PC-3 (cell line): ENCODE data around the gene PDF. TPM values are rescaled to one million over a fixed set of nuclear protein-coding genes. Genes with fewer than 3 reads are reported as not detected.

Source experiments
- ATAC-seq: fragments of 200-7000 bp; cut with Tn5 transposase; 2 replicates; pipeline ENCODE4 v1.9.1; 2020; ENCODE audit warnings: mild to moderate bottlenecking, moderate library complexity
- BruUV-seq: library from RNA; stranded (reverse); fragments of 400-500 nt; replicated peaks from 2 replicates; lab custom pipeline; 2021; lab: Mats Ljungman, UMichigan
- CTCF ChIA-PET: fragments of 300-600 bp; sonication (Branson Sonifier 250); formaldehyde crosslinking; loops from one replicate; lab custom pipeline; 2022; ENCODE audit warnings: antibody characterized with exemption; lab: Charles Lee
- POLR2A ChIA-PET: fragments of 300-600 bp; sonication (Branson Sonifier 250); formaldehyde crosslinking; loops from one replicate; lab custom pipeline; 2022; ENCODE audit warnings: antibody characterized with exemption; ENCODE audit not compliant: unreplicated experiment; lab: Charles Lee
- DNase-seq: peaks from one replicate; pipeline ENCODE4 v3.0.0-alpha.2; 2015
- H2AFZ ChIP-seq: fragments of 300-600 bp; sonication (generic); 2 replicates; pipeline ENCODE4 v1.6.0; 2016; ENCODE audit warnings: antibody characterized with exemption, low read length
- H3F3A ChIP-seq: fragments of 300-600 bp; sonication (generic); one replicate; pipeline ENCODE4 v1.6.0; 2017; ENCODE audit warnings: antibody characterized with exemption, low read length, control low read depth, mild to moderate bottlenecking; ENCODE audit not compliant: unreplicated experiment
- H3K27ac ChIP-seq: fragments of 300-600 bp; sonication (generic); 2 replicates; pipeline ENCODE4 v1.5.1; 2016; ENCODE audit warnings: mild to moderate bottlenecking, low read length
- H3K27me3 ChIP-seq: fragments of 300-600 bp; sonication (generic); 2 replicates; pipeline ENCODE4 v1.6.1; 2016; ENCODE audit warnings: low read length, mixed read lengths
- H3K36me3 ChIP-seq: fragments of 300-600 bp; sonication (generic); 2 replicates; pipeline ENCODE4 v1.6.1; 2016; ENCODE audit warnings: low read depth, mixed run types, low read length, mixed read lengths
- H3K4me1 ChIP-seq: fragments of 300-600 bp; sonication (generic); 2 replicates; pipeline ENCODE4 v1.5.1; 2016; ENCODE audit warnings: low read length; ENCODE audit not compliant: insufficient read depth
- H3K4me2 ChIP-seq: fragments of 300-600 bp; sonication (generic); 2 replicates; pipeline ENCODE4 v1.6.0; 2016; ENCODE audit warnings: low read length
- H3K4me3 ChIP-seq: fragments of 300-600 bp; sonication (generic); 2 replicates; pipeline ENCODE4 v1.5.1; 2016; ENCODE audit warnings: mild to moderate bottlenecking, low read length, mixed read lengths
- H3K79me2 ChIP-seq: fragments of 300-600 bp; sonication (generic); 2 replicates; pipeline ENCODE4 v1.6.1; 2017; ENCODE audit warnings: low read length, mixed read lengths
- H3K9ac ChIP-seq: fragments of 300-600 bp; sonication (generic); 2 replicates; pipeline ENCODE4 v1.6.0; 2016; ENCODE audit warnings: mild to moderate bottlenecking, low read length
- H3K9me2 ChIP-seq: fragments of 300-600 bp; sonication (generic); replicated peaks from 2 replicates; pipeline ENCODE4 v1.6.1; 2016; ENCODE audit warnings: mixed run types, low read length, mixed read lengths
- H3K9me3 ChIP-seq: fragments of 300-600 bp; sonication (generic); 2 replicates; pipeline ENCODE4 v1.6.1; 2016; ENCODE audit warnings: low read length, mixed read lengths
- H4K20me1 ChIP-seq: fragments of 300-600 bp; sonication (generic); 2 replicates; pipeline ENCODE4 v1.6.1; 2016; ENCODE audit warnings: low read length, mixed read lengths
- CTCF ChIP-seq: fragments of 300-600 bp; sonication (generic); conservative IDR thresholded peaks from 2 replicates; pipeline ENCODE4 v1.5.1; 2017; ENCODE audit warnings: antibody characterized with exemption, low read depth, mild to moderate bottlenecking, low read length
- EZH2 ChIP-seq: fragments of 300-600 bp; sonication (generic); IDR thresholded peaks from one replicate; pipeline ENCODE4 v1.6.1; 2017; ENCODE audit warnings: antibody characterized with exemption, mild to moderate bottlenecking, low read length; ENCODE audit not compliant: unreplicated experiment
- EZH2phosphoT487 ChIP-seq: fragments of 300-600 bp; sonication (generic); IDR thresholded peaks from 2 replicates; pipeline ENCODE4 v1.6.1; 2018; ENCODE audit warnings: mild to moderate bottlenecking, antibody characterized with exemption, low read length, borderline replicate concordance
- intact Hi-C: fragments of 100-400 bp; cut with micrococcal nuclease; formaldehyde crosslinking; loops from 2 replicates; pipeline ENCODE4 v1.9.0; 2023
- total RNA-seq: library from RNA; depleted of rRNA; stranded (reverse); fragments of >200 nt; gene quantifications from 2 replicates; pipeline ENCODE4 v1.2.3, GENCODE V29; 2014

PDF gene
- total RNA-seq, 1 experiment from 2014 or later, result 30.6 TPM

DNA sequence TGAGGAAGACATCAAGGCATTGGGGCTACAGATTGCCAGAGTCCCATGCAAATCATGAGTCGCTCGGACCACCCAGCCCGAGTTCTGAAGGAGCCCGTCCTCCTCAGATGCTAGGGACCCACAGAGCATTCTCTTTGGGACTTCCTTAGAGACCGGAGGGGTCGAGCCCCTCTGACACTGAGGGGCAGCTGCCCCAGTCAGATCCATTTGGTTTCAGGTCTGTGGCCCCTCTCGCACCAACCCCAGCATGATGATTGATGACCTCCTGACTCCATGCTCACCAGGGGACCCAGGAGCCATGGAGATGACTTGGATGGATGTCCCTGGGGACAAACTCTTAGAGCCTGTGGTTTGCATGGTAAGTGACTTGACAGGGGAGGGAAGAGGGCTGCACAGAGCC is 8.0 kb downstream of the PDF start:
- Histone ChIP-seq H4K20me1 (peaks cover 10% of the 10 kb centered on the region), H3K36me3 (peaks cover 26% of the 10 kb centered on the region), H3K79me2 (peaks cover 41% of the 10 kb centered on the region)

GRCh38 chr16:69321080-69321479 is 9.3 kb downstream of the PDF start:
- no peak for TF ChIP-seq EZH2
- no peak for TF ChIP-seq CTCF
- no peak for TF ChIP-seq EZH2phosphoT487
- H3K4me3 ChIP-seq, result no peak overlapping the region

More for the DNA sequence above, 8.0 kb downstream of the PDF start:
- BruUV-seq, result no TSS peak
- ATAC-seq, result no peak
- intact Hi-C loops, result no loop called here
- no peak for DNase-seq
- Histone ChIP-seq H3K9ac (no peak overlapping the region), H2AFZ (no peak overlapping the region), H3K27me3 (no peaks in the 10 kb centered on the region), H3K27ac (no peak overlapping the region), H3K9me3 (no peaks in the 10 kb centered on the region), H3K4me2 (no peak overlapping the region), H3K9me2 (no peaks in the 10 kb centered on the region), H3F3A (no peaks in the 10 kb centered on the region), H3K4me3 (no peak overlapping the region), H3K4me1 (peaks cover 13% of the 10 kb centered on the region)
- TF ChIP-seq EZH2, result no peak
- TF ChIP-seq EZH2phosphoT487, result no peak
- ChIA-PET CTCF (no interaction called here), POLR2A (no interaction called here)

DNA sequence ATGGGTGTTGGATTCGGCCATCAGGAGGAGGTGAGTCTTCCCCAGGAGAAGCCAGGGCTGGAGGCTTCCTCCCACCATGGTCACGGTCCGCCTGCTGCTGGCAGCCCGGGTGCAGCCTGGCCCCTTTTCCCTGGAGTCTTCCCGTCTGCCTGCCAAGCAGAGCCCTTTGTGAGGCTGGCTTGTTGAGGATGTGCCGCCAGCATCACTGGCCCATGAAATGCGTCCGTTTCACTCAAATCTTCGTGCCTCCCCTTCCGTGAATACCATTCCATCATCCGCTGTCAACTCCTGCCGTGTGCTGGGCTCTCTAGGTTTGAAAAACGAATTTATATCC is 9.7 kb downstream of the PDF start:
- H3K79me2 ChIP-seq, result peaks cover 25% of the 10 kb centered on the region
- ChIA-PET POLR2A (no interaction called here), CTCF (no interaction called here)
- ATAC-seq (no peak), DNase-seq (no peak)
- H2AFZ ChIP-seq, result no peak overlapping the region
- TF ChIP-seq EZH2 (no peak), CTCF (no peak), EZH2phosphoT487 (no peak)
- no peaks in the 10 kb centered on the region for H3K9me3 ChIP-seq
- H3K4me2 ChIP-seq, result no peak overlapping the region
- no peak overlapping the region for H3K4me3 ChIP-seq
- peaks cover 27% of the 10 kb centered on the region; the same call in 1 of the 2 replicates for H3K36me3 ChIP-seq
- H3K9me2 ChIP-seq, result no peaks in the 10 kb centered on the region
- BruUV-seq, result no TSS peak
- H3K27ac ChIP-seq, result no peak overlapping the region
- intact Hi-C loops, result no loop called here
- no peaks in the 10 kb centered on the region for H3K27me3 ChIP-seq
- H3K9ac ChIP-seq, result no peak overlapping the region
- H3K4me1 ChIP-seq, result no peaks in the 10 kb centered on the region
- no peaks in the 10 kb centered on the region for H4K20me1 ChIP-seq
- H3F3A ChIP-seq, result no peaks in the 10 kb centered on the region

More at GRCh38 chr16:69321080-69321479, 9.3 kb downstream of the PDF start:
- Histone ChIP-seq H3K4me2 (no peak overlapping the region), H3K4me1 (peaks cover 1% of the 10 kb centered on the region), H3K9me3 (no peaks in the 10 kb centered on the region), H3F3A (no peaks in the 10 kb centered on the region), H3K9me2 (no peaks in the 10 kb centered on the region), H4K20me1 (peaks cover 2% of the 10 kb centered on the region), H3K27ac (no peak overlapping the region), H3K9ac (no peak overlapping the region), H3K36me3 (peaks cover 29% of the 10 kb centered on the region; the same call in 1 of the 2 replicates), H3K79me2 (peaks cover 29% of the 10 kb centered on the region), H2AFZ (no peak overlapping the region), H3K27me3 (no peaks in the 10 kb centered on the region)
- intact Hi-C loops, result no loop called here
- no peak for DNase-seq
- CTCF ChIA-PET, result no interaction called here
- ATAC-seq, result no peak
- POLR2A ChIA-PET, result no interaction called here
- no TSS peak for BruUV-seq
